ENCODE measurements around the gene RECQL5. TPM values are rescaled to one million over a fixed set of nuclear protein-coding genes. Genes with fewer than 3 reads are reported as not detected.

The RECQL5 gene
- total RNA-seq, 1 experiment from 2014 or later, result 40.0 TPM

DNA sequence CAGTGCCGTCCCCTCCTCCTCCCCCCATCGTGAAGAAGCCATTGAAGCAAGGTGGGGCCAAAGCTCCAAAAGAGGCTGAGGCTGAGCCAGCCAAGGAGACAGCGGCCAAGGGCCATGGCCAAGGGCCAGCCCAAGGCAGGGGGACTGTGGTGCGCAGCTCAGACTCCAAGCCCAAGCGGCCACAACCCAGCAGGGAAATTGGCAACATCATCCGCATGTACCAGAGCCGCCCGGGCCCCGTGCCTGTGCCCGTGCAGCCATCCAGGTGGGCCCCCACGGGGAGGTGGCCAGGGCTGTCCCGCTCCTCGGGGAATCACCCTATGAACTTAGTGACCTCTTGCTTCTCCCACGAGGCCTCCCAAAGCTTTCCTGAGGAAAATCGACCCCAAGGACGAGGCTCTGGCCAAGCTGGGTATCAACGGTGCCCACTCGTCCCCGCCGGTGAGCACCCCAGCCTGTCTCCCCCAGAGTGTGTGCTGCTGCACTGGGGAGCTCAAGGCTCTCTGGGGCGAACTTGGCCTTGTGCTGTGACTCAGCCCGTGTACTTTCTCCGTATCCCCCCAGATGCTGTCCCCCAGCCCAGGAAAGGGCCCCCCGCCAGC is 50.3 kb downstream of the RECQL5 start:
- no peak overlapping the region for H3K27ac Mint-ChIP-seq
- H3K9me3 ChIP-seq (ENCODE audit: control insufficient read depth, low read depth, low read length), result no peaks in the 10 kb centered on the region
- no peak overlapping the region for H4K91ac ChIP-seq (ENCODE audit: insufficient read length, low read depth, low read length)
- H3K27me3 ChIP-seq (ENCODE audit: insufficient read depth, low read length), result no peaks in the 10 kb centered on the region
- H3K23ac ChIP-seq (ENCODE audit: insufficient read length, low read depth, low read length), result no peak overlapping the region
- no peak overlapping the region for H3K4me3 Mint-ChIP-seq
- no peaks in the 10 kb centered on the region for H3K79me1 ChIP-seq (ENCODE audit: insufficient read depth, low read depth, low read length, poor library complexity, severe bottlenecking)
- no peak for DNase-seq
- no peak overlapping the region for H3K9ac ChIP-seq (ENCODE audit: extremely low read depth, insufficient read length, low read length)
- H2AK5ac ChIP-seq (ENCODE audit: insufficient read length, low read length), result no peak overlapping the region
- H3K4ac ChIP-seq (ENCODE audit: low read depth, low read length), result no peak overlapping the region
- H3T11ph ChIP-seq (ENCODE audit: low read length), result no peak overlapping the region
- H3K4me1 Mint-ChIP-seq, result peaks cover 0 to 5% of the 10 kb centered on the region in 2 experiments; a peak in 1 of 4 replicates
- H4K20me1 ChIP-seq (ENCODE audit: control insufficient read depth, insufficient read depth, insufficient read length), result no peaks in the 10 kb centered on the region
- no peak overlapping the region for H4K8ac ChIP-seq (replicated peaks; ENCODE audit: insufficient read length, low read depth, low read length)
- TF ChIP-seq, protein P1, sequence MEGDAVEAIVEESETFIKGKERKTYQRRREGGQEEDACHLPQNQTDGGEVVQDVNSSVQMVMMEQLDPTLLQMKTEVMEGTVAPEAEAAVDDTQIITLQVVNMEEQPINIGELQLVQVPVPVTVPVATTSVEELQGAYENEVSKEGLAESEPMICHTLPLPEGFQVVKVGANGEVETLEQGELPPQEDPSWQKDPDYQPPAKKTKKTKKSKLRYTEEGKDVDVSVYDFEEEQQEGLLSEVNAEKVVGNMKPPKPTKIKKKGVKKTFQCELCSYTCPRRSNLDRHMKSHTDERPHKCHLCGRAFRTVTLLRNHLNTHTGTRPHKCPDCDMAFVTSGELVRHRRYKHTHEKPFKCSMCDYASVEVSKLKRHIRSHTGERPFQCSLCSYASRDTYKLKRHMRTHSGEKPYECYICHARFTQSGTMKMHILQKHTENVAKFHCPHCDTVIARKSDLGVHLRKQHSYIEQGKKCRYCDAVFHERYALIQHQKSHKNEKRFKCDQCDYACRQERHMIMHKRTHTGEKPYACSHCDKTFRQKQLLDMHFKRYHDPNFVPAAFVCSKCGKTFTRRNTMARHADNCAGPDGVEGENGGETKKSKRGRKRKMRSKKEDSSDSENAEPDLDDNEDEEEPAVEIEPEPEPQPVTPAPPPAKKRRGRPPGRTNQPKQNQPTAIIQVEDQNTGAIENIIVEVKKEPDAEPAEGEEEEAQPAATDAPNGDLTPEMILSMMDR (conservative IDR thresholded peaks at IDR 0.05), result no peak
- no peak overlapping the region for H2BK15ac ChIP-seq (ENCODE audit: low read depth, low read length)
- no peaks in the 10 kb centered on the region for H3K79me2 ChIP-seq (ENCODE audit: insufficient read depth, low read length)
- no CpG with 5 or more reads among the region's 24 CpGs for WGBS (ENCODE audit: extremely low coverage, insufficient read length, low lambda C conversion rate)
- no peaks in the 10 kb centered on the region for H3K23me2 ChIP-seq (ENCODE audit: insufficient read length, low read depth, low read length, poor library complexity, severe bottlenecking)
- no peak overlapping the region for H2AFZ ChIP-seq (ENCODE audit: low read length)
- no peaks in the 10 kb centered on the region for H3K4me1 ChIP-seq (ENCODE audit: insufficient read depth, low read length)
- no peaks in the 10 kb centered on the region; the same call in 1 of the 2 replicates for H3K27me3 Mint-ChIP-seq (ENCODE audit: low read depth)
- no peak overlapping the region for H3K56ac ChIP-seq (ENCODE audit: insufficient read length, low read depth, low read length)
- no peak overlapping the region for H2BK5ac ChIP-seq (ENCODE audit: insufficient read length, low read length)
- H2BK12ac ChIP-seq (ENCODE audit: insufficient read length, low read depth, low read length), result no peak overlapping the region
- H4K5ac ChIP-seq (ENCODE audit: insufficient read length, low read depth, low read length), result no peak overlapping the region
- no peaks in the 10 kb centered on the region for H3K36me3 Mint-ChIP-seq (ENCODE audit: insufficient read depth in 1 of 3, low read depth in 3 of 3)
- no peak overlapping the region for H2BK120ac ChIP-seq (ENCODE audit: low read depth, low read length, poor library complexity, severe bottlenecking)
- no peak overlapping the region for H3K27ac ChIP-seq (ENCODE audit: insufficient read length, low read depth, low read length)
- no peak overlapping the region for H2BK20ac ChIP-seq (ENCODE audit: low read depth, low read length, poor library complexity, severe bottlenecking)
- H3K14ac ChIP-seq (ENCODE audit: insufficient read depth, low read length), result no peak overlapping the region
- H3K18ac ChIP-seq (ENCODE audit: insufficient read length, low read depth, low read length), result no peak overlapping the region
- no peak overlapping the region for H3K4me2 ChIP-seq (ENCODE audit: insufficient read depth, insufficient read length, low read length)
- H3K9me3 Mint-ChIP-seq, result no peaks in the 10 kb centered on the region

All from H9 (cell line).